Esophagus muscularis mucosa (tissue), 4 donors: ENCODE measurements around the gene AJUBA. TPM values are rescaled to one million over a fixed set of nuclear protein-coding genes. Genes with fewer than 3 reads are reported as not detected.
"Not testable (repeated sequence)": the region's sequence is repeated elsewhere in the genome, so short reads cannot be mapped to it uniquely, and the experiment has no call there.

ENCODE experiments used
- DNase-seq: peaks from one replicate; pipeline ENCODE4 v3.0.0-alpha.2; 2017; ENCODE audit errors: extremely low spot score
- H3K27ac ChIP-seq, 4 donors: fragments of 200-600 bp; sonication (generic); replicated peaks in 1 of 4; 1 replicate in 3 of 4; 2 replicates in 1 of 4; pipeline ENCODE4 v1.5.1; 2016 to 2019; ENCODE audit warnings: mild to moderate bottlenecking in 1 of 4
- H3K27me3 ChIP-seq, 4 donors: fragments of 200-600 bp; sonication (generic); one replicate each; pipeline versions ENCODE4 v1.5.1 to v1.6.0; 2016 to 2019
- H3K36me3 ChIP-seq, 4 donors: fragments of 200-600 bp; sonication (generic); one replicate each; pipeline ENCODE4 v1.5.1; 2016 to 2019
- H3K4me1 ChIP-seq, 4 donors: fragments of 200-600 bp; sonication (generic); one replicate each; pipeline ENCODE4 v1.5.1; 2016 to 2019
- H3K4me3 ChIP-seq, 4 donors: fragments of 200-600 bp; sonication (generic); 1 replicate in 2 of 4; 2 replicates in 2 of 4; pipeline ENCODE4 v1.5.1; 2016 to 2019; ENCODE audit warnings: mild to moderate bottlenecking in 4 of 4, moderate library complexity in 1 of 4
- H3K9me3 ChIP-seq, 4 donors: fragments of 200-600 bp; sonication (generic); 1 replicate in 3 of 4; 2 replicates in 1 of 4; pipeline ENCODE4 v1.5.1; 2016 to 2019
- CTCF ChIP-seq, 3 experiments: fragments of 200-600 bp in 2 of 3; fragments of 450-650 bp in 1 of 3; sonication (generic) in 2 of 3; IDR thresholded peaks; one replicate each; pipeline ENCODE4 v1.5.1; 2017 to 2019; ENCODE audit warnings: antibody characterized with exemption in 3 of 3, mild to moderate bottlenecking in 2 of 3, moderate library complexity in 1 of 3
- EP300 ChIP-seq: sonication (generic); formaldehyde crosslinking; IDR thresholded peaks from one replicate; pipeline ENCODE4 v1.6.1; 2017; ENCODE audit warnings: antibody characterized with exemption
- POLR2A ChIP-seq: fragments of 450-650 bp; IDR thresholded peaks from one replicate; pipeline ENCODE4 v1.6.1; 2017; ENCODE audit warnings: antibody characterized with exemption, moderate library complexity, mild to moderate bottlenecking, low read depth
- POLR2AphosphoS5 ChIP-seq, 2 donors: sonication (generic); formaldehyde crosslinking; IDR thresholded peaks; one replicate each; pipeline ENCODE4 v1.6.1; 2017; ENCODE audit warnings: antibody characterized with exemption in 2 of 2
- WGBS: methylation state at CpG from one replicate; pipeline ENCODE4 v1.1.5; 2018; 5-methylcytosine and 5-hydroxymethylcytosine counted together
- intact Hi-C: fragments of 100-400 bp; cut with DNase I; formaldehyde crosslinking; loops from one replicate; pipeline ENCODE4 v1.15.1; 2023
- total RNA-seq, 4 donors: library from RNA; depleted of rRNA; stranded (reverse); fragments of >200 nt; gene quantifications; one replicate each; pipeline versions ENCODE4 v1.1.0 to v1.2.1, GENCODE V29; 2016

Gene AJUBA
- total RNA-seq, 4 donors from 2014 or later, result 7.0 to 32.5 (median 17.9) TPM

- intact Hi-C loops, result no loop called here
- H3K4me1 ChIP-seq, result no peaks in the 10 kb centered on the region
- no peak for TF ChIP-seq POLR2AphosphoS5 (IDR thresholded peaks at IDR 0.05)
- TF ChIP-seq POLR2A, result no peak
- no peak for TF ChIP-seq CTCF (IDR thresholded peaks at IDR 0.05)
- peaks cover 0 to 3% (median under 1%) of the 10 kb centered on the region in 4 donors for H3K36me3 ChIP-seq
- no peak overlapping the region for H3K27ac ChIP-seq
- DNase-seq, result no peak
- no peaks in the 10 kb centered on the region for H3K9me3 ChIP-seq
- no peak overlapping the region for H3K4me3 ChIP-seq
- no peaks in the 10 kb centered on the region for H3K27me3 ChIP-seq
- 66% methylated on average over 4 of the region's 4 CpGs for whole genome bisulfite sequencing
These were observed 15.5 kb downstream of the AJUBA start for GRCh38 chr14:22966783-22967269.

GRCh38 chr14:22965916-22966782 is 16.2 kb downstream of the AJUBA start:
- H3K4me1 ChIP-seq, H3K27ac ChIP-seq, intact Hi-C loops, DNase-seq, H3K36me3 ChIP-seq, H3K9me3 ChIP-seq, H3K27me3 ChIP-seq, H3K4me3 ChIP-seq: not testable (repeated sequence)
- 75% methylated on average over 15 of the region's 15 CpGs for WGBS

- H3K4me3 ChIP-seq, result no peak overlapping the region
- H3K9me3 ChIP-seq, result no peaks in the 10 kb centered on the region
- 94% methylated on average over 6 of the region's 6 CpGs for WGBS
- H3K27ac ChIP-seq, result no peak overlapping the region
- intact Hi-C loops, result no loop called here
- TF ChIP-seq POLR2A (no peak), POLR2AphosphoS5 (IDR thresholded peaks at IDR 0.05) (no peak), EP300 (no peak), CTCF (IDR thresholded peaks at IDR 0.05) (no peak)
- no peaks in the 10 kb centered on the region for H3K27me3 ChIP-seq
- no peaks in the 10 kb centered on the region for H3K36me3 ChIP-seq
- H3K4me1 ChIP-seq, result peaks cover 3 to 7% (median 4%) of the 10 kb centered on the region in 4 donors
- no peak for DNase-seq
These were observed 20.2 kb downstream of the AJUBA start for GRCh38 chr14:22962061-22962676.

GRCh38 chr14:22955702-22956569 is 26.4 kb downstream of the AJUBA start:
- WGBS, result 20% methylated on average over 19 of the region's 19 CpGs
- no peak for DNase-seq
- TF ChIP-seq POLR2A (no peak), CTCF (IDR thresholded peaks at IDR 0.05) (no peak), EP300 (no peak), POLR2AphosphoS5 (IDR thresholded peaks at IDR 0.05) (no peak)
- H3K9me3 ChIP-seq, result no peaks in the 10 kb centered on the region
- peak overlapping the region; percentile 64 to 82 (median 69) for H3K4me3 ChIP-seq
- no peaks in the 10 kb centered on the region for H3K27me3 ChIP-seq
- peaks cover 13 to 23% (median 19%) of the 10 kb centered on the region in 4 donors for H3K4me1 ChIP-seq
- intact Hi-C loops, result no loop called here
- peaks cover 0 to 27% (median 24%) of the 10 kb centered on the region in 4 donors for H3K36me3 ChIP-seq
- H3K27ac ChIP-seq, result peak overlapping the region; percentile 91 to 97 (median 94)

- DNase-seq, result no peak
- Histone ChIP-seq H3K36me3 (peaks cover 4 to 59% (median 51%) of the 10 kb centered on the region in 4 donors), H3K4me1 (peaks cover 12 to 21% (median 16%) of the 10 kb centered on the region in 4 donors), H3K27ac (no peak overlapping the region), H3K9me3 (no peaks in the 10 kb centered on the region), H3K27me3 (no peaks in the 10 kb centered on the region), H3K4me3 (no peak overlapping the region)
- intact Hi-C loops, result no loop called here
- TF ChIP-seq CTCF (IDR thresholded peaks at IDR 0.05) (no peak), POLR2A (no peak), EP300 (no peak), POLR2AphosphoS5 (IDR thresholded peaks at IDR 0.05) (no peak)
- WGBS, result 100% methylated on average over 1 of the region's 1 CpG
These were observed 29.9 kb downstream of the AJUBA start for GRCh38 chr14:22952418-22952817.

- 84% methylated on average over 8 of the region's 8 CpGs for WGBS
- H3K9me3 ChIP-seq, DNase-seq, H3K4me3 ChIP-seq, H3K27ac ChIP-seq, intact Hi-C loops, H3K27me3 ChIP-seq: not testable (repeated sequence)
- peaks cover 10 to 66% (median 57%) of the 10 kb centered on the region in 4 donors for H3K36me3 ChIP-seq
- H3K4me1 ChIP-seq, result peaks cover 10 to 16% (median 13%) of the 10 kb centered on the region in 4 donors
These were observed 30.6 kb downstream of the AJUBA start for GRCh38 chr14:22951795-22952194.
